ENCODE data around the gene LYRM4.

Gene LYRM4

GRCh38 chr6:5279891-5280338, 19.2 kb upstream of the LYRM4 start:
- no peak for DNase-seq

GRCh38 chr6:5278565-5279120, 17.9 kb upstream of the LYRM4 start:
- no peak for DNase-seq

- DNase-seq = no peak
Measured at GRCh38 chr6:5278047-5278446, 17.3 kb upstream of the LYRM4 start.

- no peak for DNase-seq
Measured at GRCh38 chr6:5277589-5277988, 16.8 kb upstream of the LYRM4 start.

GRCh38 chr6:5276581-5276980, 15.8 kb upstream of the LYRM4 start:
- no peak for DNase-seq

GRCh38 chr6:5275497-5275896, 14.7 kb upstream of the LYRM4 start:
- no peak for DNase-seq

- no peak for DNase-seq
Measured at GRCh38 chr6:5274231-5274630, 13.5 kb upstream of the LYRM4 start.

GRCh38 chr6:5271926-5272325, 11.2 kb upstream of the LYRM4 start:
- no peak for DNase-seq

- DNase-seq = no peak
Measured at GRCh38 chr6:5270093-5270680, 9.4 kb upstream of the LYRM4 start.

- DNase-seq = no peak
Measured at GRCh38 chr6:5266423-5266822, 5.7 kb upstream of the LYRM4 start.

- no peak for DNase-seq
Measured at GRCh38 chr6:5261545-5262109, 877 bp upstream of the LYRM4 start.

- DNase-seq = no peak
Measured at GRCh38 chr6:5260111-5260620, 584 bp downstream of the LYRM4 start.

GRCh38 chr6:5259428-5259827, 1.3 kb downstream of the LYRM4 start:
- DNase-seq = no peak

- no peak for DNase-seq
Measured at GRCh38 chr6:5257400-5257799, 3.4 kb downstream of the LYRM4 start.

- DNase-seq = no peak
Measured at GRCh38 chr6:5256952-5257351, 3.8 kb downstream of the LYRM4 start.

GRCh38 chr6:5250911-5251310, 9.8 kb downstream of the LYRM4 start:
- no peak for DNase-seq

- DNase-seq = no peak
Measured at GRCh38 chr6:5250451-5250850, 10.3 kb downstream of the LYRM4 start.

- no peak for DNase-seq
Measured at GRCh38 chr6:5249451-5250122, 11.2 kb downstream of the LYRM4 start.

GRCh38 chr6:5248302-5249098, 12.2 kb downstream of the LYRM4 start:
- DNase-seq = no peak

GRCh38 chr6:5247201-5247600, 13.5 kb downstream of the LYRM4 start:
- no peak for DNase-seq

- no peak for DNase-seq
Measured at GRCh38 chr6:5246141-5247097, 14.3 kb downstream of the LYRM4 start.

- no peak for DNase-seq
Measured at GRCh38 chr6:5243069-5243468, 17.7 kb downstream of the LYRM4 start.
